Measurements from ENCODE around the gene THY1.
"Not testable (repeated sequence)": the region's sequence is repeated elsewhere in the genome, so short reads cannot be mapped to it uniquely, and the experiment has no call there.

The THY1 gene

GRCh38 chr11:119418759-119419158 lies 4.2 kb downstream of the THY1 start:
- DNase-seq (ENCODE audit: low spot score): no peak

GRCh38 chr11:119417726-119418540 lies 5.0 kb downstream of the THY1 start:
- no peak for DNase-seq (ENCODE audit: low spot score)

- DNase-seq (ENCODE audit: low spot score): no peak
Measured at GRCh38 chr11:119416606-119417580, 6.1 kb downstream of the THY1 start.

GRCh38 chr11:119415966-119416365 lies 7.0 kb downstream of the THY1 start:
- DNase-seq (ENCODE audit: low spot score): no peak

- DNase-seq (ENCODE audit: low spot score): no peak
Measured at GRCh38 chr11:119415517-119415916, 7.5 kb downstream of the THY1 start.

GRCh38 chr11:119414734-119415133 lies 8.2 kb downstream of the THY1 start:
- no peak for DNase-seq (ENCODE audit: low spot score)

GRCh38 chr11:119414321-119414720 lies 8.7 kb downstream of the THY1 start:
- no peak for DNase-seq (ENCODE audit: low spot score)

- DNase-seq (ENCODE audit: low spot score): no peak
Measured at GRCh38 chr11:119412072-119412471, 10.9 kb downstream of the THY1 start.

- no peak for DNase-seq (ENCODE audit: low spot score)
Measured at GRCh38 chr11:119410501-119410900, 12.5 kb downstream of the THY1 start.

- no peak for DNase-seq (ENCODE audit: low spot score)
Measured at GRCh38 chr11:119409731-119410130, 13.2 kb downstream of the THY1 start.

GRCh38 chr11:119406005-119406404 lies 17.0 kb downstream of the THY1 start:
- DNase-seq (ENCODE audit: low spot score): no peak

- DNase-seq (ENCODE audit: low spot score): not testable (repeated sequence)
Measured at GRCh38 chr11:119405448-119405847, 17.5 kb downstream of the THY1 start.

GRCh38 chr11:119404872-119405271 lies 18.1 kb downstream of the THY1 start:
- no peak for DNase-seq (ENCODE audit: low spot score)

- DNase-seq (ENCODE audit: low spot score): no peak
Measured at GRCh38 chr11:119403021-119403420, 20.0 kb downstream of the THY1 start.

- no peak for DNase-seq (ENCODE audit: low spot score)
Measured at GRCh38 chr11:119402470-119402869, 20.5 kb downstream of the THY1 start.

GRCh38 chr11:119400860-119401259 lies 22.1 kb downstream of the THY1 start:
- DNase-seq (ENCODE audit: low spot score): no peak

GRCh38 chr11:119397740-119398139 lies 25.2 kb downstream of the THY1 start:
- DNase-seq (ENCODE audit: low spot score): no peak

- DNase-seq (ENCODE audit: low spot score): no peak
Measured at GRCh38 chr11:119396835-119397234, 26.1 kb downstream of the THY1 start.

GRCh38 chr11:119391275-119391674 lies 31.7 kb downstream of the THY1 start:
- DNase-seq (ENCODE audit: low spot score): no peak

- no peak for DNase-seq (ENCODE audit: low spot score)
Measured at GRCh38 chr11:119389611-119390254, 33.2 kb downstream of the THY1 start.

GRCh38 chr11:119388103-119388502 lies 34.9 kb downstream of the THY1 start:
- no peak for DNase-seq (ENCODE audit: low spot score)

- DNase-seq (ENCODE audit: low spot score): no peak
Measured at GRCh38 chr11:119384332-119384731, 38.6 kb downstream of the THY1 start.

All from cerebellar cortex (tissue), 1 donor.